KMS-11 (cell line): Measurements from ENCODE around the gene CDH2.
"Not testable (repeated sequence)": the region's sequence is repeated elsewhere in the genome, so short reads cannot be mapped to it uniquely, and the experiment has no call there.

Experiments
- H2AFZ ChIP-seq: fragments of 200-600 bp; sonication (generic); 2 replicates; pipeline ENCODE4 v1.6.1; 2016; ENCODE audit warnings: antibody characterized with exemption, mixed run types, low read depth
- H3K27ac ChIP-seq: fragments of 200-600 bp; sonication (generic); 2 replicates; pipeline ENCODE4 v1.6.1; 2016; ENCODE audit warnings: mild to moderate bottlenecking, mixed run types
- H3K27me3 ChIP-seq: fragments of 200-600 bp; sonication (generic); 2 replicates; pipeline ENCODE4 v1.6.1; 2017; ENCODE audit warnings: mild to moderate bottlenecking, low read depth, mixed run types, moderate library complexity; ENCODE audit not compliant: insufficient read depth
- H3K36me3 ChIP-seq: fragments of 200-600 bp; sonication (generic); 2 replicates; pipeline ENCODE4 v1.6.1; 2017; ENCODE audit warnings: mild to moderate bottlenecking, mixed run types; ENCODE audit not compliant: insufficient read depth
- H3K4me1 ChIP-seq: fragments of 200-600 bp; sonication (generic); 2 replicates; pipeline ENCODE4 v1.6.1; 2016; ENCODE audit warnings: mild to moderate bottlenecking, low read depth, mixed run types; ENCODE audit not compliant: poor library complexity, severe bottlenecking
- H3K4me2 ChIP-seq: fragments of 200-600 bp; sonication (generic); 2 replicates; pipeline ENCODE4 v1.7.0; 2016; ENCODE audit warnings: mild to moderate bottlenecking, mixed run types
- H3K4me3 ChIP-seq: fragments of 200-600 bp; sonication (generic); IDR thresholded peaks from 2 replicates; pipeline ENCODE4 v1.6.1; 2017; ENCODE audit warnings: low read depth, low read length, mixed read lengths; ENCODE audit not compliant: insufficient read depth
- H3K79me2 ChIP-seq: fragments of 200-600 bp; sonication (generic); 2 replicates; pipeline ENCODE4 v1.6.1; 2016; ENCODE audit warnings: low read depth, mixed run types; ENCODE audit not compliant: insufficient read depth
- H3K9ac ChIP-seq: fragments of 200-600 bp; sonication (generic); 2 replicates; pipeline ENCODE4 v1.6.1; 2016; ENCODE audit warnings: mild to moderate bottlenecking, mixed run types
- H4K20me1 ChIP-seq: fragments of 200-600 bp; sonication (generic); 2 replicates; pipeline ENCODE4 v1.6.1; 2016; ENCODE audit warnings: mild to moderate bottlenecking, mixed run types; ENCODE audit not compliant: insufficient read depth
- TF ChIP-seq, protein P1 (sequence below): fragments of 200-600 bp; sonication (generic); conservative IDR thresholded peaks from 2 replicates; pipeline ENCODE4 v1.6.1; 2017; ENCODE audit warnings: low read depth, mild to moderate bottlenecking, antibody characterized with exemption, low read length, moderate library complexity, mixed read lengths

The CDH2 gene

DNA sequence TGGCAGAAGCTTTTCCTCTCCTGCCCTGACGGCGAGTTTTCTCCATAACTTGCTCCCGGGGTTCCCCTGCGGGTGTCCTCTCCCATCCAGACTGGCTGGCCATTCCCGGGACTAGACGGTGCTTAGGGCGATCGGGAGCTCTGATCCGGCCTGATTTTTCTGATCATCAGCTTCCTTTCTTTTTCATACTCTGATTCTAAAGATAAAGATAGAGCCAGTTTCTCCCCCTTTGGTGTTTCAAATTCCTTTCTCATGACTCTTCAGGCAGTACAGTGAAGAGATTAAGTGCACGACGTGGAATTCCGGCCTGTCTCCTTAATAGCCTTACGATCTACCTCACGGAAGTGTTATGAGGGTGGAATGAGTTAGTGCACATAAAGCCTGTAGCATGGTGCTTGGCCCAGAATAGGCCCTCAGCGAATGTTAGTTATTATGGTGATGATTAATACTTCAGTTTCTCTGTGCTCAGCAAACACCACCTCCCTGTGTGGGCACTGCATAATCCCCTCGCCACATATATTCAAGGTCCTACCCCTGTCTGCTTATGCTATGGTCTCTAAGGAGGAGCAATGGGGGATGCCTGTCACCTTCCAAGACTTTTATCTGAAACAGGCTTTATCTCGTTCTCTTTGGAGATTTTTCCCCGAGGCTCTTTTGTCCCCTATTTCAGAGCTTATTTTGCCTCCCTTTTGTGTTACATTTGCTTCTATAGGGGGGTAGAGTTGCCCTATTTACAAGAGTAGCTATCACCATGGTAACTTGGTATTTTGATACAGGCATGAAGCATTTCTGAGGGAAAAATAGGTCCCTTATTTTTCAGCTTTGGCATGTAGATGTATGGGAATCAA lies 254.8 kb downstream of the CDH2 start:
- H3K4me3 ChIP-seq: no peak overlapping the region
- H4K20me1 ChIP-seq: no peaks in the 10 kb centered on the region
- no peaks in the 10 kb centered on the region for H3K79me2 ChIP-seq
- TF ChIP-seq, protein P1, sequence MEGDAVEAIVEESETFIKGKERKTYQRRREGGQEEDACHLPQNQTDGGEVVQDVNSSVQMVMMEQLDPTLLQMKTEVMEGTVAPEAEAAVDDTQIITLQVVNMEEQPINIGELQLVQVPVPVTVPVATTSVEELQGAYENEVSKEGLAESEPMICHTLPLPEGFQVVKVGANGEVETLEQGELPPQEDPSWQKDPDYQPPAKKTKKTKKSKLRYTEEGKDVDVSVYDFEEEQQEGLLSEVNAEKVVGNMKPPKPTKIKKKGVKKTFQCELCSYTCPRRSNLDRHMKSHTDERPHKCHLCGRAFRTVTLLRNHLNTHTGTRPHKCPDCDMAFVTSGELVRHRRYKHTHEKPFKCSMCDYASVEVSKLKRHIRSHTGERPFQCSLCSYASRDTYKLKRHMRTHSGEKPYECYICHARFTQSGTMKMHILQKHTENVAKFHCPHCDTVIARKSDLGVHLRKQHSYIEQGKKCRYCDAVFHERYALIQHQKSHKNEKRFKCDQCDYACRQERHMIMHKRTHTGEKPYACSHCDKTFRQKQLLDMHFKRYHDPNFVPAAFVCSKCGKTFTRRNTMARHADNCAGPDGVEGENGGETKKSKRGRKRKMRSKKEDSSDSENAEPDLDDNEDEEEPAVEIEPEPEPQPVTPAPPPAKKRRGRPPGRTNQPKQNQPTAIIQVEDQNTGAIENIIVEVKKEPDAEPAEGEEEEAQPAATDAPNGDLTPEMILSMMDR: no peak
- no peaks in the 10 kb centered on the region for H3K4me1 ChIP-seq
- no peaks in the 10 kb centered on the region for H3K27me3 ChIP-seq
- H3K27ac ChIP-seq: no peak overlapping the region
- H3K9ac ChIP-seq: no peak overlapping the region
- H2AFZ ChIP-seq: no peak overlapping the region
- H3K4me2 ChIP-seq: no peak overlapping the region
- H3K36me3 ChIP-seq: no peaks in the 10 kb centered on the region

DNA sequence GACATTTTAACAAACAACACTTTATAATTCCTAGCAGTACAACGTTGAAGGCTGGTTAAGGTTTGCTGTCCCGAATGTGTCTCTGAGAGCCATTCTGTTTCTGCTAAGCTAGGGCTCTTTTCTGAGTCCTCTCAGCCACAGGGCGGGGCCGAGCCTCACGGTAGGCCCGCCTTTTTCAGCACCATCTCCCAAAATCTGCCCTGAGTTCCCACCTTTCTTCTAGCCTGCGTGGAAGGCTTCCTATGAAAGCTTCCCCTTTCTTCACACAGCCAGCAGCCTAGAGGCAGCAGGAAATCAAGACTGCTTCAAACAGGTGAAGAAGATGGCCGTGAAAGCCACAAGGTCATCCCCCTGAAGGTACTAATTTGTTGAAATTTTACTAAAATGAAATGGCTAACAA lies 255.5 kb downstream of the CDH2 start:
- Histone ChIP-seq H3K4me1 (no peaks in the 10 kb centered on the region), H3K79me2 (no peaks in the 10 kb centered on the region), H3K4me3 (no peak overlapping the region), H3K36me3 (no peaks in the 10 kb centered on the region), H4K20me1 (no peaks in the 10 kb centered on the region), H2AFZ (no peak overlapping the region), H3K27ac (no peak overlapping the region), H3K27me3 (no peaks in the 10 kb centered on the region), H3K9ac (no peak overlapping the region), H3K4me2 (no peak overlapping the region)
- TF ChIP-seq, protein P1: no peak

DNA sequence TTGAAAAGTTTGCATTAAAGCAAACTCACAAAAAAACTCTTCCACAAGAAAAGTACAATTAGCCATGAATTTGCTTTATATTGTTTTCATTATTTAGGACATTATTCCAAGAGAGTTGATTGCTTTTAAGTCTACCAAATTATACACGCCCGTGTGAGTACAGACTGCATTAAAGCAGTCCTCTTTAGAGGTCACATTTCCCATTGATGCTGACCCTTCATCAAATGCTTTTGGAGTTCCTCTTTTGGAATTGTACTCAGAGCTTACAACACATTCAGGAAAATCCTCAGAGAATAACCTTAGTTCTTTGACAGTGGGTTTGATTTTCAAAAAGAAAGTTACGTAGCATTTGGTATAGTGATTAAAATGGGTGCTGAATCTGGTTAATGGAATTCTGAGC lies 256.1 kb downstream of the CDH2 start:
- no peaks in the 10 kb centered on the region for H3K79me2 ChIP-seq
- H3K4me2 ChIP-seq: no peak overlapping the region
- no peaks in the 10 kb centered on the region for H3K27me3 ChIP-seq
- no peak overlapping the region for H2AFZ ChIP-seq
- no peaks in the 10 kb centered on the region for H3K4me1 ChIP-seq
- no peak overlapping the region for H3K27ac ChIP-seq
- no peak overlapping the region for H3K9ac ChIP-seq
- H3K36me3 ChIP-seq: no peaks in the 10 kb centered on the region
- TF ChIP-seq, protein P1: no peak
- no peaks in the 10 kb centered on the region for H4K20me1 ChIP-seq
- no peak overlapping the region for H3K4me3 ChIP-seq

DNA sequence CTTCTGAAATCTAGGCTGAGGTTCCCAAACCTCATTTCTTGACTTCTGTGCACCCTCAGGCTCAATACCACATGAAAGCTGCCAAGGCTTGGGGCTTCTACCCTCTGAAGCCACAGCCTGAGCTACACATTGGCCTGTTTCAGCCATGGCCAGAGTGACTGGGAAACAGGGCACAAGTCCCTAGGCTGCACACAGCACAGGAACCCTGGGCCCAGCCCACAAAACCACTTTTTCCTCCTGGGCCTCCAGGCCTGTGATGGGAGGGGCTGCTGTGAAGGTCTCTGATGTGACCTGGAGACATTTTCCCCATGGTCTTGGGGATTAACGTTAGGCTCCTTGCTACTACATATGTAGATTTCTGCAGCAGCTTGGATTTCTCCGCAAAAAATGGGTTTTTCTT lies 270.7 kb downstream of the CDH2 start:
- not testable (repeated sequence) for H3K4me3 ChIP-seq, H3K27ac ChIP-seq, H3K79me2 ChIP-seq, H2AFZ ChIP-seq, H3K9ac ChIP-seq, H3K36me3 ChIP-seq, H3K4me1 ChIP-seq, H3K27me3 ChIP-seq, H3K4me2 ChIP-seq, H4K20me1 ChIP-seq

DNA sequence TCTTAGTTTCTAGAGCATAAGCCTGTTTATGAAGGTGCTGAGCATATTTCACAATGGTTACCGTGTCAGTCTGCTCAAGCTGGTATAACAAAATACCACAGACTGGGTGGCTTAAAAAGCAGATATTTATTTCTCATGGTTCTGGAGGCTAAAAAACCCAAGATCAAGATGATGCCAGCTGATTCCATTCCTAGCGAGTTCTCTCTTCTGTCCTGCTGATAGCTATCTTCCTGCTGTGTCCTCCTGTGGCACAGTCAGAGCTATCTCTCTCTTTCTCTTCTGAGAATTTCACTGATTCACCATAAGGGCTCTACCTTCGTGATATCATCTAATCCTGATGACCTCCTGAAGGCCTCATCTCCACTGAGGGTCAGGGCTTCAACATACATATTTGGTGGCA lies 273.0 kb downstream of the CDH2 start:
- no peak overlapping the region for H3K4me2 ChIP-seq
- H3K9ac ChIP-seq: no peak overlapping the region
- H3K36me3 ChIP-seq: no peaks in the 10 kb centered on the region
- no peak overlapping the region for H2AFZ ChIP-seq
- no peaks in the 10 kb centered on the region for H3K79me2 ChIP-seq
- H3K27me3 ChIP-seq: no peaks in the 10 kb centered on the region
- no peaks in the 10 kb centered on the region for H4K20me1 ChIP-seq
- TF ChIP-seq, protein P1: no peak
- no peaks in the 10 kb centered on the region for H3K4me1 ChIP-seq
- H3K4me3 ChIP-seq: no peak overlapping the region
- no peak overlapping the region for H3K27ac ChIP-seq
